Lower leg skin (tissue), 4 donors: ENCODE results near the gene MBD3L2. TPM values are rescaled to one million over a fixed set of nuclear protein-coding genes. Genes with fewer than 3 reads are reported as not detected.
"Not testable (repeated sequence)": the region's sequence is repeated elsewhere in the genome, so short reads cannot be mapped to it uniquely, and the experiment has no call there.

Experiments
- DNase-seq, 2 donors: peaks; one replicate each; pipeline ENCODE4 v3.0.0-alpha.2; 2019; ENCODE audit warnings: low spot score in 2 of 2
- H3K4me3 ChIP-seq: fragments of 200-600 bp; sonication (generic); 2 replicates; pipeline ENCODE4 v1.5.1; 2017; ENCODE audit warnings: mild to moderate bottlenecking, low read depth; ENCODE audit not compliant: poor library complexity, severe bottlenecking
- POLR2A ChIP-seq, 2 donors: fragments of 450-650 bp; IDR thresholded peaks; one replicate each; pipeline ENCODE4 v1.6.1; 2016 to 2017; ENCODE audit warnings: antibody characterized with exemption in 2 of 2, mild to moderate bottlenecking in 1 of 2, moderate library complexity in 1 of 2
- WGBS, 2 donors: methylation state at CpG; one replicate each; pipeline ENCODE4 v1.1.5; 2018; 5-methylcytosine and 5-hydroxymethylcytosine counted together
- intact Hi-C: fragments of 100-400 bp; cut with DNase I; formaldehyde crosslinking; loops from one replicate; pipeline ENCODE4 v1.15.0; 2023; ENCODE audit warnings: low total_unique reads
- total RNA-seq, 4 donors: library from RNA; depleted of rRNA; stranded (reverse); fragments of >200 nt; gene quantifications; one replicate each; pipeline ENCODE4 v1.1.0, GENCODE V29; 2016
- TF ChIP-seq, protein P1 (sequence below), 3 donors: fragments of 450-650 bp; IDR thresholded peaks; one replicate each; pipeline ENCODE4 v1.5.1; 2016; ENCODE audit warnings: antibody characterized with exemption in 3 of 3, mild to moderate bottlenecking in 3 of 3, moderate library complexity in 2 of 3

Gene MBD3L2
- total RNA-seq = not detected

- no CpG with 5 or more reads among the region's 7 CpGs for WGBS, 2 donors
- intact Hi-C loops, H3K4me3 ChIP-seq, DNase-seq: not testable (repeated sequence)
Observed at GRCh38 chr19:7049021-7049420, at the start of gene MBD3L2. TSS of gene MBD3L2 (plus strand) at chr19:7049321. CDS start at chr19:7049374, 53 bp downstream.

DNA sequence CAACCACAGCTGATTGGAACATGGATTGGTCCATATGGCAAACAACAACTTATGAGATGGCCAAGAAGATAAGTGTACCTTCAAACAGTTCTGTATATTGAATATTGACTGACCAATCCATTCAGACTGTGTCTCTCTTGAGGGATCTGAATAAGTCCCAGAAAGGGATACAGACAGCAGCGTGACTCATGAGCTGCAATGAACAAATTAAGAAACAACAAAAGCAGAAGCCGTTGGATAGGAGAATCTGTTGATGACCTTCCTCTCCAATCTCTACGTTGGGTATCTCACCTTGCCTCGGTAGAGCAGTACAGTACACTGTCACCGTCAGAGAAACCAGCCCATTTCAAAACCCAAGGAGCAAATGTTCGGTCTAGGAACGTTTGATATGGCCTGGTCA lies 49.2 kb upstream of the MBD3L2 start:
- 78 to 83% methylated on average over 7 of the region's 7 CpGs for WGBS, 2 donors
- intact Hi-C loops = no loop called here
- no peak for DNase-seq

GRCh38 chr19:7000333-7000732 lies 48.8 kb upstream of the MBD3L2 start:
- 68% methylated on average over 3 of the region's 3 CpGs for WGBS, 2 donors
- DNase-seq = no peak
- no peak for TF ChIP-seq POLR2A (IDR thresholded peaks at IDR 0.05)
- TF ChIP-seq, protein P1, sequence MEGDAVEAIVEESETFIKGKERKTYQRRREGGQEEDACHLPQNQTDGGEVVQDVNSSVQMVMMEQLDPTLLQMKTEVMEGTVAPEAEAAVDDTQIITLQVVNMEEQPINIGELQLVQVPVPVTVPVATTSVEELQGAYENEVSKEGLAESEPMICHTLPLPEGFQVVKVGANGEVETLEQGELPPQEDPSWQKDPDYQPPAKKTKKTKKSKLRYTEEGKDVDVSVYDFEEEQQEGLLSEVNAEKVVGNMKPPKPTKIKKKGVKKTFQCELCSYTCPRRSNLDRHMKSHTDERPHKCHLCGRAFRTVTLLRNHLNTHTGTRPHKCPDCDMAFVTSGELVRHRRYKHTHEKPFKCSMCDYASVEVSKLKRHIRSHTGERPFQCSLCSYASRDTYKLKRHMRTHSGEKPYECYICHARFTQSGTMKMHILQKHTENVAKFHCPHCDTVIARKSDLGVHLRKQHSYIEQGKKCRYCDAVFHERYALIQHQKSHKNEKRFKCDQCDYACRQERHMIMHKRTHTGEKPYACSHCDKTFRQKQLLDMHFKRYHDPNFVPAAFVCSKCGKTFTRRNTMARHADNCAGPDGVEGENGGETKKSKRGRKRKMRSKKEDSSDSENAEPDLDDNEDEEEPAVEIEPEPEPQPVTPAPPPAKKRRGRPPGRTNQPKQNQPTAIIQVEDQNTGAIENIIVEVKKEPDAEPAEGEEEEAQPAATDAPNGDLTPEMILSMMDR (IDR thresholded peaks at IDR 0.05) = no peak
- intact Hi-C loops = no loop called here
- no peak overlapping the region for H3K4me3 ChIP-seq

More for the DNA sequence above, 49.2 kb upstream of the MBD3L2 start:
- no peak overlapping the region for H3K4me3 ChIP-seq
- TF ChIP-seq, protein P1 (IDR thresholded peaks at IDR 0.05) = no peak
- TF ChIP-seq POLR2A (IDR thresholded peaks at IDR 0.05) = no peak

DNA sequence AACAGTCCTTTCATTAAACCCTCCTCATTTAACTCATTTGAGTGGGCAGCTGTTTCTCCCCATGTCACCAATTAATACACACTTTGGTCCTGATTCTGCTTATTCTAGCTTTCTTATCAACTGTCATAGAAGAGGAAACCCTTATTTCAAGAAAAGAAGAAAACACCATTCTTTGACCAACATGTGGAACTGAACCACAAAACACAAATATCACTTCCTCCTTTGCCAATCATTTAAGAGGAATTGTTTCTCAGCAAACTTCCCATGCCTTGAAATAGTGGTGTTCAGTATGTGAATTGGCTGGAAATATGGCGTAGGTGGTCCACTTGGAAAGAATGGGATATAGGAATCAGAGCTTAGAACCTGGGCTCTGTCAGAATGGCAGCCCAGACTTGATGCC lies 48.3 kb upstream of the MBD3L2 start:
- TF ChIP-seq, protein P1 (IDR thresholded peaks at IDR 0.05) = no peak
- no peak for TF ChIP-seq POLR2A (IDR thresholded peaks at IDR 0.05)
- intact Hi-C loops = no loop called here
- no peak for DNase-seq
- no peak overlapping the region for H3K4me3 ChIP-seq
- 72 to 74% methylated on average over 1 of the region's 1 CpG for WGBS, 2 donors

GRCh38 chr19:7004313-7004931 lies 44.7 kb upstream of the MBD3L2 start:
- WGBS, 2 donors = 90 to 94% methylated on average over 18 of the region's 18 CpGs
- intact Hi-C loops = no loop called here
- DNase-seq = no peak
- TF ChIP-seq POLR2A (IDR thresholded peaks at IDR 0.05) = no peak
- TF ChIP-seq, protein P1 (IDR thresholded peaks at IDR 0.05) = no peak
- H3K4me3 ChIP-seq = no peak overlapping the region

GRCh38 chr19:7006135-7006704 lies 42.9 kb upstream of the MBD3L2 start:
- WGBS, 2 donors = 81 to 84% methylated on average over 11 of the region's 11 CpGs

More at GRCh38 chr19:7006135-7006704, 42.9 kb upstream of the MBD3L2 start:
- no peak overlapping the region for H3K4me3 ChIP-seq
- TF ChIP-seq, protein P1 (IDR thresholded peaks at IDR 0.05) = no peak
- no peak for TF ChIP-seq POLR2A (IDR thresholded peaks at IDR 0.05)
- DNase-seq = no peak
- intact Hi-C loops = no loop called here
